Stimulated activated CD4-positive, alpha-beta T cell treated with anti-CD3 and anti-CD28 coated beads, Interleukin-4, amount 100 ng/mL, for 24 hours (primary cell): ENCODE results near the gene RASGRF2.
"Not testable (repeated sequence)": the region's sequence is repeated elsewhere in the genome, so short reads cannot be mapped to it uniquely, and the experiment has no call there.

Experiments
- DNase-seq: peaks from one replicate; pipeline ENCODE4 v3.0.0-alpha.2; 2020

Gene RASGRF2

GRCh38 chr5:81023261-81023970, 63.3 kb downstream of the RASGRF2 start:
- DNase-seq = no peak

GRCh38 chr5:81027481-81028058, 67.4 kb downstream of the RASGRF2 start:
- DNase-seq = no peak

- DNase-seq = not testable (repeated sequence)
Measured at GRCh38 chr5:81028888-81029287, 68.7 kb downstream of the RASGRF2 start.

GRCh38 chr5:81029736-81030135, 69.6 kb downstream of the RASGRF2 start:
- not testable (repeated sequence) for DNase-seq

GRCh38 chr5:81030236-81031034, 70.3 kb downstream of the RASGRF2 start:
- DNase-seq = not testable (repeated sequence)

- DNase-seq = no peak
Measured at GRCh38 chr5:81035522-81035921, 75.4 kb downstream of the RASGRF2 start.

GRCh38 chr5:81038495-81038894, 78.3 kb downstream of the RASGRF2 start:
- no peak for DNase-seq

- no peak for DNase-seq
Measured at GRCh38 chr5:81044868-81045267, 84.7 kb downstream of the RASGRF2 start.

GRCh38 chr5:81045389-81045807, 85.2 kb downstream of the RASGRF2 start:
- no peak for DNase-seq

GRCh38 chr5:81046041-81046440, 85.9 kb downstream of the RASGRF2 start:
- no peak for DNase-seq

- no peak for DNase-seq
Measured at GRCh38 chr5:81052325-81052724, 92.2 kb downstream of the RASGRF2 start.

GRCh38 chr5:81053282-81053681, 93.1 kb downstream of the RASGRF2 start:
- not testable (repeated sequence) for DNase-seq

GRCh38 chr5:81058121-81058520, 98.0 kb downstream of the RASGRF2 start:
- DNase-seq = no peak

- no peak for DNase-seq
Measured at GRCh38 chr5:81065492-81065891, 105.3 kb downstream of the RASGRF2 start.

GRCh38 chr5:81066102-81066501, 105.9 kb downstream of the RASGRF2 start:
- DNase-seq = no peak

- DNase-seq = no peak
Measured at GRCh38 chr5:81067406-81067805, 107.2 kb downstream of the RASGRF2 start.

GRCh38 chr5:81068063-81068462, 107.9 kb downstream of the RASGRF2 start:
- DNase-seq = no peak

GRCh38 chr5:81068635-81069034, 108.5 kb downstream of the RASGRF2 start:
- no peak for DNase-seq

GRCh38 chr5:81069990-81070389, 109.8 kb downstream of the RASGRF2 start:
- no peak for DNase-seq

GRCh38 chr5:81070571-81071255, 110.5 kb downstream of the RASGRF2 start:
- DNase-seq = no peak

GRCh38 chr5:81075041-81075440, 114.9 kb downstream of the RASGRF2 start:
- DNase-seq = no peak

GRCh38 chr5:81077105-81077504, 116.9 kb downstream of the RASGRF2 start:
- no peak for DNase-seq

GRCh38 chr5:81078930-81079329, 118.8 kb downstream of the RASGRF2 start:
- no peak for DNase-seq
